ENCODE data around the gene CABLES2.

Gene CABLES2

GRCh38 chr20:62359491-62360121 lies 47.5 kb downstream of the CABLES2 start:
- DNase-seq (ENCODE audit: low spot score) = no peak

DNA sequence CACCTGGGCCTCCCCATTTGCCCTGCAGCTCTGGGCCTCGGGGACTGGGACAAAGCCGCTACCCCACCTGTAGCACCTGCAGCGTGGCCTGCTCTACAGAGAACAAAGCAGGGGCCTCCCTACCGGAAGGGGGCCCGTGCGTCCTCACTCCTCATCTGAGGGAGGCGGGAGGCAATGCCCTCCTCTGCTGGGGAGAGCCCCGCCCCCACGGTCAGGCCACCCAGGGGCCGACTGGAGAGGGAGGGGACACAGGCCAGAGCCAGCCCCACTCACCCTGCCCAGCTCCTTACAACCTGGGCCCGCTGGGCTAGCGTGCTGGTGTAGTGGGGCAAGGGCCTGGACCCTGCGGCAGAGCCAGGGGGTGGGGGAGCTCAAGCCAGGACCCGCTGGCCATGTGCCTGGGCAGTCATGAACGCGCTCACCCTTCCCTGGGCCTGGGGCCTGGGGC lies 48.0 kb downstream of the CABLES2 start:
- DNase-seq (ENCODE audit: low spot score) = no peak

DNA sequence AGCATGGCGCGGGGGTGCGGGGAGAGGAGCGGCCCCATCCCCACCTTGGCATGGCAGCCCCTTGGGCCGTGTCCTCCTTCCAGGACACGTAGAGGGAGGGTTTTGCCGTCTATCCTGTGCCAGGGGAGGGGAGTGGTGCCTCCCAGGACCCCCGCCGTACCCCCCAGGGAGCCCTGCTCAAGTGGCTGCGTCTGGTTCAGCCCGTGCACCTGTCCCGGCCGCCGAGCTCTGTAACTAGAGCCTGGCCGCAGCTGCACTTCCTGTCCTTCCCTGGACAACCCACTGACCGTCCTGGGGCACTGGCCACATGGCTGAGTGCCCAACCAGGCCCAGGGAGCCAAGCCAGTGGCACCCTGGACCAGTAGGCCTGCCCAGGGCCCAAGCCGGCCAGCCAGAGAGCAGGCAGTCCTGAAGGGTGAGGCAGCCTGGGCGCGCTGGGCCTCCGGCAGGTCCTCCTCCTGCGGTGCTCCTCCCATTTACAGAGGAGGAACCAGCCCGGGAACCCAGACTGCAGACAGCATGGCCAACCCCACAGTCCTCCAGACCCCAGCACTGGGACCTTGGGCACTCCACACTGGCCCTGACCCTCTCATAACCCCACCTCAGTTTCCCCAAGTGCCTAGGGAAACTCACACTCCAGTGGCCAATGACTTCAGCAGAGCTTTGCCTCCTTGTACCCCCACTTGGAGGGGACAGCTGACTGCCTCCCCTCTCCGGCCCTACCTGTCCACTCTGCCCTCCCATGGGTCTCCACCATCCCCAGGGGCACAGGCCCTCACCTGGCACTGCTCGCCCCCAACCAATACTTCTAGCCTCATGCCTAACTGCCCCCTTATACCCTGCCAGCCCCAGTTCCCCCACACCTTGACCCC lies 48.7 kb downstream of the CABLES2 start:
- DNase-seq (ENCODE audit: low spot score) = no peak

GRCh38 chr20:62357681-62358080 lies 49.4 kb downstream of the CABLES2 start:
- no peak for DNase-seq (ENCODE audit: low spot score)

DNA sequence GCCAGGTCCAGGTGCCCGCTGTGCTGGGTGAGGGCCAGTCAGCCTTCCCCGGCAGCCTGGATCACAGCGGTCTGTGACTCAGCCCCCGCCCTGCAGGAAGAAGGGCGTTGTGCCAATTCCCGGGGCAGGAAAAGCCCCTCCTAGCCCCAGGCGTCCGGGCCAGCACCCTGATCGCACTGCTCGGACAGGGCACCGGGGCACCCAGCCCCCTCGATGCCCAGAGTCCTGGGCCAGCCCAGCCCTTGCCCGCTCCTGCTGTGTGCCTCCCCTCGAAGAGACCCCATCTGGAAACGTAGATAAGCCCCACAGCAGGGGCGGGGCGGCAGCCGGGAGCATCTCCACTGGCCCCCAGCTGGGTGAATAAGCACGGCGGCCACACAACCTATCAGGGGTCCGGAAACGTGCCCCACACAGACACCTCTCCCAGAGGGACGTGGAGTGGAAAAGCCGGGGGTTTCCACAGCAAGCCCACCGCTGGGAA lies 49.9 kb downstream of the CABLES2 start:
- no peak for DNase-seq (ENCODE audit: low spot score)

DNA sequence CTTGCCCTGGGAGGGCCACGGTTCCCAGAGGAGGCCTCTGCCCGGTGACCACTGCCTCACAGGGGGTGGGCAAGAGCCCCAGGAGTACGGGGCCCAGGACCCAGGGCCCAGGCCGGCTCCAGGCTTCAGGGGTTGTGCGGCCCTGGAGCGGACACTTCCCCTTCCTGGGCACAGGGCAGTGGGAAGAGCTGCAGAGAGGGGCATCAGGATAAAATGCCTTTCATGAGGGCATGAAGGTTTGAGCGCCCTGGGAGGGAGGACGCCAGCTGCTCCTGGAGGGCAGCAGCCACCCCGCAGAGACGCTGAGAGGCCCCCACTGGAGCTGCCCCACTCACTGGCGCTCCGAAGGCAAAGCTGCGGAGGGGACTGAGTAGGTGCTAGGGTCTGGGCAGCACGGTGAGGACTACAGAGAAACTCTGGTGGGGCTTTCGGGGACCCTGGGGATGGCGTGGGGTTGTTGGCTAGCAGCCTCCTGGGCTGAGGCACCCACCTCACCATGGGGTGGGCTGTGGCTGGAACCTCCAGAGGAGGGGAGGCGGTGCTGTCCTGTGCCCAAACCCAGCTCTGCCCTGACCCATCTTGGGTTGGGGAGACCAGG lies 50.4 kb downstream of the CABLES2 start:
- DNase-seq (ENCODE audit: low spot score) = no peak

GRCh38 chr20:62355878-62356588 lies 51.1 kb downstream of the CABLES2 start:
- no peak for DNase-seq (ENCODE audit: low spot score)

- DNase-seq (ENCODE audit: low spot score) = no peak
Observed at GRCh38 chr20:62355516-62355877, 51.6 kb downstream of the CABLES2 start.

GRCh38 chr20:62354811-62355341 lies 52.2 kb downstream of the CABLES2 start:
- no peak for DNase-seq (ENCODE audit: low spot score)

GRCh38 chr20:62354031-62354808 lies 52.9 kb downstream of the CABLES2 start:
- no peak for DNase-seq (ENCODE audit: low spot score)

DNA sequence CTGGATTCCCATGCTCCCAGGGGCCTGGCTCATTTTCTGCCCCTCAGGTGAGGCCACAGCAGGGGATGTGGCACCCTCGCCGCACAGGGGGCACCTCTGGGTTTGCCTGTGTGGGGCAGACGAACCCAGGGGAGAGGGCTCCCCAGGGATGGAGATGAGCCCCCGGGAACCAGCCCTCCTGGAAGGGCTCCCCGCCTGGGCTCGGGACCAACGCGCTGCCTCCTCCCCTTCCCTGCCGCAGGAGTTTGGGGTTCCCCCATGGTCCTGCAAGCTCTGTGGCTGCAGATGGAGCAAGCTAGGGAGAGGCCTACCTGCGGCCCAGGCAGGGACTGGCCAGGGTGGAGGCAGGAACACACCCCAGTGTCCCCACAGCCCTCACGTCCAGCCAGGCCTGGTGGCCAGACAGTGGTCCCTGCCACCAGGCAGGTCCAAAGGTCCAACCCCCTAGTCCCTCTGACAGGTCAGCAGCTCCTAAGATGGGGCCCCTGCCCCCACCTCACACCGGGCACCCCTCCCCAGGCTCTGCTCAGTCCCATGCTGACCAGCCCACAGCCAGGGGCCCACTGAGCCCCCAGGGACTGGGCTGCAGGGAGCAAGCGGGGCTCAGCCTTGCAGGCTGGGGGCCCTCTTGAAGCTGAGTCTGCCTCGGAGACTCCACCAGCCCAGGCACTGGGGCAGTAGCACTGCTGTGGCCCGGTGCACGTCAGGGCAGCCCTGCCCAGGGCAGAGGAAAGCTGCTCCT lies 53.6 kb downstream of the CABLES2 start:
- DNase-seq (ENCODE audit: low spot score) = no peak

DNA sequence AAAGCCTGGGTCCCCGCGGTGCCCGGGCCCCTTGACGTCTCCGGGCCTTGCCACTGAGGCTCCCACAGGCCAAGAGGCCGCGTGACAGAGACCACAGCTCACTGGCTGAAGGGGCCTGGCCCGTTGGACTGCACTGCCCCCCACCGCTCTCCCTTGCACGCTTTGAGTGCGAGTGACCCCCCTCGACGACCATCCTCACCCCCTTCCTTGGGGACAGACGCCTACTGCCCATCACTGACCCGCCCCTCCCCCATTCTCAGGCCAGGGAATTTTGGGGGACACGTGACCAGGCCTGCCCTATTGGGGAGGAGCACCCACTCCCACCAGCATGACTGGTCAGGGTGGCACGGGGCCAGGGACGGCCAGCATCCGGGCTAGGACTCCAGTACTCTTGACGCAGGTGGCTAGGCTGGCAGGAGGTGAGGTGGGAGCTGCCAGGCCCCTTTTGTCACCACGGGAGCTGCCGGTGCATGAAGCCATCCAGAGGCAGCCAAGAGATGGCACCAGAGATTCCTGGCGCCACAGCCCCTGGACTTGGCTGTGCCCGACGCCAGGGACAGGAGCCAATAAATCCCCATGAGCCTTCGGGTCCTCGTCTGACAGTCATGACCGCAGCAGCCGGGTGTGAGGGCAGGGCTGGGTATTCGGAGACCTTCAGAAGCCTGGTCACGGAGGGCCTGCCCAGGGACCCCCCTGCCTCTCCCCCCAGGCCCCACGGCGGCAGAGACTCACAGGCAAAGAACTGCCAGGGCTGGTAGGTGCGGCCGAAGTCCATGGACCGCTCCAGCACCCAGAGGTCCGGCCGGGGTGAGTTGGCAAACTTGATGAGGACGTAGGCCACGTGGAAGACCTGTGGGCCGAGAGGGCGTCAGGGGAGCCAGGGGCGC lies 54.4 kb downstream of the CABLES2 start:
- DNase-seq (ENCODE audit: low spot score) = no peak

DNA sequence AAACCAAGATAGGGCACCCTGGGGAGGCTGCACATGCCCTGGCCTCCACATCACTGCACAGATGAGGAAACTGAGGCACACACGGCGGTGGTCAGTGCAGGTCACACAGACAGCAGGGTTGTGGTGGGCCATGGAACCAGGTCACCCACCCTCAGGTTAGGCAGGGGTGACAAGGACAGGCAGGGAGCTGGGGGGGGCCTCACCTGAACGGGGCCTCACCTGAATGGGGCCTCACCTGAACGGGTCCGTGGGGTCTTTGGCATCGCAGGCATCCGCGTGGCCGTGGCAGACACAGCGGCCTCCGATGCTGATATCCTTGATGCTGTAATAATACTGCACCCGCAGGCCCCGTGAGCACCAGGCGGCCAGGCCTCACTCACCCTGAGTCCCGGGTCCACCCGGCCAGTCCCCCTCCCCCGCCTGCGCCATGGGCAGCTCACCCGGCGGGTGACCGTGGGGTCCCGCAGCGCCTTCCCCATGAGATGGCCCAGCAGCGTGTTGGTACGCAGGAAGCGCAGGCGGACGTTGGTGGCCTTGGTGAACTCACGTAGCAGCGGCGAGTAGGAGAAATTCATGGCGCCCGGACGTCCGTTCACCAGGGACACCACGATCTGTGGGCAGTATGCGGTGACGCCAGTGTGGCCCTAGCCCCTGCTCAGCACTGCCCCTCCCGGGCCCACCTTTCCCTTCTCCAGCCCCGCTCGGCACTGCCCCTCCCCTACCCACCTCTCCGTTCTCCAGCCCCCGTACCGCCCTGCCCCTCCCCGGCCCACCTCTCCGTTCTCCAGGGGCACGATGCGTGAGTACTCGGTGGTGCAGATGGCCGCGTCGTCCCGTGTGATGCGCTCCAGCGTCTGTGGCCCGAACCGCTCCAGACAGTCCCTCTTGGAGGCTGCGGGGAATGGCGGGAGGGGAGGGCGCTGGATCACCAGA lies 55.4 kb downstream of the CABLES2 start:
- DNase-seq (ENCODE audit: low spot score) = no peak

DNA sequence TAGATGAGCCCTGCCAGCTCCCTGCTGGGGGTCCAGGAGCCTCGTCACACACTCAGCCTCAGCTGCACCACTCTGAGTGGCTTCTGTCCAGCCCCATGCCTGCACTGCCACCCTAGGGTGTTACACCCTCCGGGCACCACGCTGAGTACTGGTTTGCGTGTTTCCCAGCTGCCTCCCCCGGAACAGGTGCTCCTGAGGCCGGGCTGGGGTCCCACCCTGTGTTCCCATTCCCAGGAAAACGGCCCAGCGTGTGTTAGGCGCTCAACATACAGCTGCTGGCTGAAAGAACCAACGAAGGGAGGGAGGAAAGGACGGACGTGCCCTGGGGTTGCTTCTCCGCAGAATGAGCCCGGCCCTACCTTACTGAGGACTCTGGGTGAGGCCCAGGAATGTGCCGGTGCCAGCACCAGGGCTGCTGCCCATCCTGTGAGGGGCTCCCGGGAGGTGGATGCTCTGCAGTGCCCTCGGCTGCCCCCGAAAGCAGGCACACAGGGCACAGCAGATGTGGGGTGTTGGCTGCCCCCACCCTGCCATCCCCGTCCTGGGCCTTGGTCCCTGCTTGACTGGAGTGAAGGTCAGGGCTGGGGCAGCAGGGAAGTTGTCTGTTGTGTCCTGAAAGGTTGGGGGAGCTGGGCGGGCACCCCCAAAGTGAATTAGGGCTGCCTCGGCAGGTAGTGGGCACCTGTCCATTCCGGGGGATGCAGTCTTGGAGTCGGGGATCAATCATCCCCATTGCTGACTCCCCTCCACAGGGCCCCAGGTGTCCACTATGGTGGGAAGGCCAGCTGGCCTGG lies 56.3 kb downstream of the CABLES2 start:
- no peak for DNase-seq (ENCODE audit: low spot score)

DNA sequence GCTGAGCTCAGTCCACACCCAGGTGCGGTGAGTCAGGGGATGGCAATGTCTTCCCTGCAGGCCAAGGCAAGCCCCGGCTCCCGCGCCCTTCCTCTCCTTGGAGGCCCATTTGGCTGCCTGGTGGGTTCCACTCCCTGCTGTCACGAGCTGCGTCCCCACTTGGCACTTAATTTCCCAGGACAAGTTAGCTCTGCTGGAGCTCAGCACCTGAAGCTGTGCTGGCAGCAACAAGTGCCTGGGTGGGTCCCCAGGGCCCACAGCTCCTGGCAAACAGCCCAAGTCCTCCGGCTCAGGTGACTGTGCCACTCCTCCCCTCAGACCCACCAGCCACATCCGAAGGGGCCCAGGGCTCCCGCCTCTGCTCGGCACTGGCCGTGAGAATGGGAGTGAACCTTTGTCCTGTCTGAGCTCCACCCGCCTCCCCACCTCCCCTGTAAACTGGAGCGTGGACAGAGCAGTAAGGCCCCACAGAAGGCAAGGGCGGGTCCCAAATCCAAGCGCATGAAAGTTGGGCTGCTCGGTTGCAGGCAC lies 56.9 kb downstream of the CABLES2 start:
- DNase-seq (ENCODE audit: low spot score) = no peak

- no peak for DNase-seq (ENCODE audit: low spot score)
Observed at GRCh38 chr20:62349556-62350097, 57.5 kb downstream of the CABLES2 start.

DNA sequence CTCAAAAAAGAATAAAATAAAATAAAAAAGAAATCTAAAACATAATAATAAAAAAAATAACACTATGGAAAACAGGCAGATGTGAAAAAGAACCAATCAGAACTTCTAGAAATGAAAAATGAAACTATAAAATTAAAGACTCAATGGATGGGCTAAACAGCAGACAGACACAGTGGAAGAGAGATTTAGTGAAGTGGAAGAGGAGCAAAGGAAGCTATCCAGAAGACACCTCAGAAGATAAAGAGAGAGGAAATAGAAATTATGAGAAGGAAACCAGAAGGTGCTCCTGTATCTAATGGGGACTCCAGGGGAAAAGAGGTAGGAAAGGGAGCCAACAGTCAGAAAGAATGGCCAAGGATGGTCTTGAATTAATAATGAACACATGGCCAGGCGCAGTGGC lies 58.5 kb downstream of the CABLES2 start:
- DNase-seq (ENCODE audit: low spot score) = no peak

Data from NAMALWA (cell line).